ENCODE data around the gene GRPEL2.
A peak's percentile ranks its signal among the peaks of the same experiment; 100 is the strongest.
"Not testable (repeated sequence)": the region's sequence is repeated elsewhere in the genome, so short reads cannot be mapped to it uniquely, and the experiment has no call there.

Gene GRPEL2

GRCh38 chr5:149376711-149377447 lies 31.6 kb downstream of the GRPEL2 start:
- DNase-seq (ENCODE audit: low read depth in 3 of 3, low spot score in 1 of 3): no peak

- DNase-seq (ENCODE audit: low read depth in 3 of 3, low spot score in 1 of 3): no peak
Observed at GRCh38 chr5:149378241-149378820, 33.0 kb downstream of the GRPEL2 start.

- no peak for DNase-seq (ENCODE audit: low read depth in 3 of 3, low spot score in 1 of 3)
Observed at GRCh38 chr5:149379177-149379761, 34.0 kb downstream of the GRPEL2 start, which contains the start of gene IL17B. Gene IL17B (minus strand): TSS chr5:149379292. CDS start chr5:149379225, 67 bp downstream.

GRCh38 chr5:149379818-149380374 lies 34.6 kb downstream of the GRPEL2 start:
- no peak for DNase-seq (ENCODE audit: low read depth in 3 of 3, low spot score in 1 of 3)

- DNase-seq (ENCODE audit: low read depth in 3 of 3, low spot score in 1 of 3): no peak
Observed at GRCh38 chr5:149380466-149381121, 35.3 kb downstream of the GRPEL2 start.

- DNase-seq (ENCODE audit: low read depth in 3 of 3, low spot score in 1 of 3): no peak
Observed at GRCh38 chr5:149381261-149381985, 36.1 kb downstream of the GRPEL2 start.

GRCh38 chr5:149381986-149382338 lies 36.7 kb downstream of the GRPEL2 start:
- peak in 2 of 3 donors; percentile 46 to 68 for DNase-seq (ENCODE audit: low read depth in 3 of 3, low spot score in 1 of 3)

- DNase-seq (ENCODE audit: low read depth in 3 of 3, low spot score in 1 of 3): no peak
Observed at GRCh38 chr5:149382517-149383220, 37.4 kb downstream of the GRPEL2 start.

GRCh38 chr5:149383399-149383798 lies 38.1 kb downstream of the GRPEL2 start:
- no peak for DNase-seq (ENCODE audit: low read depth in 3 of 3, low spot score in 1 of 3)

- DNase-seq (ENCODE audit: low read depth in 3 of 3, low spot score in 1 of 3): no peak
Observed at GRCh38 chr5:149386166-149386565, 40.9 kb downstream of the GRPEL2 start.

GRCh38 chr5:149387081-149387631 lies 41.9 kb downstream of the GRPEL2 start:
- no peak for DNase-seq (ENCODE audit: low read depth in 3 of 3, low spot score in 1 of 3)

GRCh38 chr5:149387982-149388381 lies 42.7 kb downstream of the GRPEL2 start:
- no peak for DNase-seq (ENCODE audit: low read depth in 3 of 3, low spot score in 1 of 3)

- DNase-seq (ENCODE audit: low read depth in 3 of 3, low spot score in 1 of 3): no peak
Observed at GRCh38 chr5:149388498-149389190, 43.3 kb downstream of the GRPEL2 start.

GRCh38 chr5:149389552-149390495 lies 44.5 kb downstream of the GRPEL2 start:
- no peak for DNase-seq (ENCODE audit: low read depth in 3 of 3, low spot score in 1 of 3)

- DNase-seq (ENCODE audit: low read depth in 3 of 3, low spot score in 1 of 3): not testable (repeated sequence)
Observed at GRCh38 chr5:149391076-149391475, 45.8 kb downstream of the GRPEL2 start.

GRCh38 chr5:149391524-149391923 lies 46.2 kb downstream of the GRPEL2 start:
- DNase-seq (ENCODE audit: low read depth in 3 of 3, low spot score in 1 of 3): no peak

GRCh38 chr5:149392718-149393117 lies 47.4 kb downstream of the GRPEL2 start:
- DNase-seq (ENCODE audit: low read depth in 3 of 3, low spot score in 1 of 3): no peak

GRCh38 chr5:149394996-149395395 lies 49.7 kb downstream of the GRPEL2 start:
- not testable (repeated sequence) for DNase-seq (ENCODE audit: low read depth in 3 of 3, low spot score in 1 of 3)

Measured in stimulated activated CD4-positive, alpha-beta T cell treated with anti-CD3 and anti-CD28 coated beads, TNF-alpha, amount 100 ng/mL, for 1 hour (primary cell).